Stimulated activated naive CD4-positive, alpha-beta T cell (primary cell): ENCODE results near the gene RFPL2.
A peak's percentile ranks its signal among the peaks of the same experiment; 100 is the strongest.
"Not testable (repeated sequence)": the region's sequence is repeated elsewhere in the genome, so short reads cannot be mapped to it uniquely, and the experiment has no call there.

Experiments used
- DNase-seq, 6 experiments: peaks; one replicate each; lab custom pipeline; 2025; lab: John Stamatoyannopoulos, UW

RFPL2 gene

GRCh38 chr22:32205974-32206773 is 1.3 kb upstream of the RFPL2 start:
- DNase-seq, result no peak

GRCh38 chr22:32204040-32204855 is 625 bp downstream of the RFPL2 start:
- DNase-seq, result peak in 4 of 6 experiments; percentile 22 to 84 (median 40)

- peak in 2 of 6 experiments; percentile 13 to 30 for DNase-seq
These were observed 1.5 kb downstream of the RFPL2 start for GRCh38 chr22:32203181-32204039.

GRCh38 chr22:32202539-32203180 is 2.2 kb downstream of the RFPL2 start:
- peak in 3 of 6 experiments; percentile 4 to 36 (median 31) for DNase-seq

GRCh38 chr22:32202161-32202538 is 2.7 kb downstream of the RFPL2 start:
- DNase-seq, result no peak

- DNase-seq, result peak in 3 of 6 experiments; percentile 5 to 25 (median 25)
These were observed 4.1 kb downstream of the RFPL2 start for GRCh38 chr22:32200752-32201151.

- no peak for DNase-seq
These were observed 4.9 kb downstream of the RFPL2 start for GRCh38 chr22:32199961-32200360.

- no peak for DNase-seq
These were observed 5.5 kb downstream of the RFPL2 start for GRCh38 chr22:32199341-32199740.

GRCh38 chr22:32197553-32198226 is 7.2 kb downstream of the RFPL2 start:
- not testable (repeated sequence) for DNase-seq

GRCh38 chr22:32195900-32196299 is 9.0 kb downstream of the RFPL2 start:
- not testable (repeated sequence) for DNase-seq

- DNase-seq, result not testable (repeated sequence)
These were observed 11.5 kb downstream of the RFPL2 start for GRCh38 chr22:32193346-32193745.

GRCh38 chr22:32191021-32191420 is 13.9 kb downstream of the RFPL2 start:
- not testable (repeated sequence) for DNase-seq

- DNase-seq, result no peak
These were observed 19.1 kb downstream of the RFPL2 start for GRCh38 chr22:32185821-32186220.

GRCh38 chr22:32183625-32184024 is 21.2 kb downstream of the RFPL2 start:
- no peak for DNase-seq

GRCh38 chr22:32181043-32181442 is 23.8 kb downstream of the RFPL2 start:
- DNase-seq, result no peak

GRCh38 chr22:32177221-32177765 is 27.6 kb downstream of the RFPL2 start:
- no peak for DNase-seq

- no peak for DNase-seq
These were observed 28.9 kb downstream of the RFPL2 start for GRCh38 chr22:32175683-32176644.

GRCh38 chr22:32175115-32175514 is 29.8 kb downstream of the RFPL2 start:
- DNase-seq, result no peak

GRCh38 chr22:32165681-32166080 is 39.2 kb downstream of the RFPL2 start:
- DNase-seq, result no peak
